Frontal cortex (tissue), 4 donors: ENCODE data around the gene TMC2. TPM values are rescaled to one million over a fixed set of nuclear protein-coding genes. Genes with fewer than 3 reads are reported as not detected.

Experiments used
- DNase-seq, 2 donors: peaks; one replicate each; pipeline ENCODE4 v3.0.0; 2012; ENCODE audit warnings: low spot score in 2 of 2
- FAIRE-seq: peaks from 2 replicates; lab custom pipeline; 2012; peaks lifted over from hg19 to GRCh38; lab: Jason Lieb, UNC
- total RNA-seq: library from RNA; depleted of rRNA; stranded (reverse); fragments of >200 nt; gene quantifications from one replicate; pipeline ENCODE4 v1.2.3, GENCODE V29; 2014
- donor health status: control.
- donor health status: control.
- donor health status: control.

The TMC2 gene
- total RNA-seq, 1 donor from 2014 or later, result 4.5 TPM

DNA sequence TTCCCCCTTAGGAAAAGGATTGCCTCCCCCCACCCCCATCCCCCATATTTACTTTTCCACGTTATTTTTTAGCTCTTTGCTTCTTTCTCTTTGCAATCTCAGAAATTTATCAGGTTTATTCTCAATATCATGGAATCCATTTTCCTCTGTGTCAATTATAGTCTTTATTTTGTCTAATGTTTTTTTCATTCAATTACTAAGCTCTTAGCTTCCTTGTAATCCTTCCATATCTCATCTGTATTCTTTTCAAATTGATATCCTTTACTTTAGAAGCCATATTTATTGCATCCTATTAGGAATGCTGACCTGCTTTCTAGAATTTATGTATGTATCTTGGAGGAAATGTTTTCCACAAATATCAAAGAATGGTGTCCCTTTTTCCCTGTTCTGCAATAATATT is 39.3 kb downstream of the TMC2 start:
- FAIRE-seq, result no peak
- no peak for DNase-seq

DNA sequence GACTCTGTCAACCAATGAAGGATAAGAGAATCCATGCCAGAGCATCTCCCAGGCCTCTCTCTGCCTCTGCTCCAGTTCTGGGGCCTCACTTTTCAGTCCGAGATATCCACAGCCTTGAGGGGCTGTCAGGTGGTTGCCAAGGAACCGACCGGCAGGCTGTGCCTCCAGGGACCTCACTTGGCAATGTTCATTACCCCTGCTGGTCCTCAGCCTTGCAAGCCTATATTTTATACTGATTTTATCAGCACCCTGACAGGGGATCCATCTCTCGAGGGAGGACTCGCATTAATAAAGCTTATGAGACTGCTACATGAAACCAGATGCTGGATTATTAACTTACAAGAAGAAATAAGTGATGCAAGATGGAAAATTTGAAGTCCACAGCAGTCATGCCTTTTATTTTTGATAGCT is 39.9 kb downstream of the TMC2 start:
- DNase-seq (no peak), FAIRE-seq (no peak)

DNA sequence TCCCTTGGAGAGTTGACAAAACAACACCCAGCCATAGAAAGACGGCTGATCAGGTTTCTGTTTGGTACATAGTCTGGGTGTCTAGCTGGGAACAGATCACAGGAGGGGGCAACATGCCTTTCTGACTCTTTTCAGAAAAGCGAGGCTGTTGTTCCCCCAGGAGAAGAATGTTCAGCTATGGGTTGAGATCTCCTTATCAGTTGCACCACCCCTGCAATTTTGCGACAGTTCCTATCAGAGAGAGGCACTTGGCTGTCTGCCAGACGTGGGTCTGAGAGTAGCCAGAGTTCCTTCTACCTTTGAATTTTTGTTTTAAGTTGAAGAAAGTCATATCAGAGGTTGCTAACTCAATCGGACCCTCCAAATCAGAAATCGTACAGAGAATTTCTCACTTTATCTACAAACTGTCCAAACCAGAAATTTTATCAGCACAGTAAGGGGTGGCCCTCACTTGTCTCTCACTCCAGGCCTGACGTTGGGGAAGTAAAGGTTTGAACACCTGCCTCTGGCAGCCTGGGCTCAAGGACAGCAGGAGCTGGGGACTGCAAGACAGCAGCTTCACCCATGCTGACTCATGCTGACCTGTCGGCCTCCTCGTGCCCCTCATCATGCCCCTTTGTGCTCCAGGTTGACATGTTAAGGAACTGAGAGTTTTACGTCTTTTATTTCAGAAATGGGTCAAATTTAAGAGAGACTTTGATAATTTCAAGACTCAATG is 42.3 kb downstream of the TMC2 start:
- FAIRE-seq (no peak), DNase-seq (no peak)

DNA sequence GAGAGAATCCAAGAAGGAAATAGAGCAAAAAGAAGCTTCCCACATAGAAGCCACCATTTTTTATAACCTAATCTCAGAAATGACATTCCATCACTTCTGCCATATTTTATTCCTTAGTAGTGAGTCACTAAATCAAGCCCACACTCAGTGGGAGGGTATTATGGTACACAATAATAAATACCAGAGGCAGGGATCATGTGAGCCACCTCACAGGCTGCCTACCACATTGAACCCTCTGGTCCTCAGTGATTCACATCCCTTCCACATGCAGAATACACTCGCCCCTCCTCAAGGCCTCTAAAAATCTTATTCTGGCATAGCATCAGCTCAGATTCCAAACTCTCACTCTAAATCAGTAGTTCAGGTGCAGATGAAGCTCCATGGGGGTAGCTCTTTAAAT is 49.4 kb downstream of the TMC2 start:
- FAIRE-seq (no peak), DNase-seq (no peak)

DNA sequence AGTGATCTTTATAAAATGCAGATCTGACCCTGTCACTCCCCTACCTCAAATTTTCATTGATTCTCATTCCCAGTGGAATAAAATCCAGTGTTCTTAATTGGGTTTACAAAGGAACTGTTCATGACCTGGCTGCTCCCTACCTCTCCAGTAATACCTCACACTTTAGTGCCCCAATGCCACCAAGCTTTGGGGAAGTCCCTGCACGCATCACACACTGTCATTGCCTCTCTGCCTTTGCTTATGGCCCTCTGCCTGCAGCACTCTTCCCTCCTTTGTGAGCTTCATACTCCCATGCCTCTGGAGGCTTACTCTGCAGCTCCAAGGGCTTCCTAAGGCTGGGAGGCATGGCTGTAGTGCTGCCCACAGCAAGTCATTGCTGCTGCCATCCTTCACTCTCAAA is 57.4 kb downstream of the TMC2 start:
- no peak for FAIRE-seq
- DNase-seq, result no peak

DNA sequence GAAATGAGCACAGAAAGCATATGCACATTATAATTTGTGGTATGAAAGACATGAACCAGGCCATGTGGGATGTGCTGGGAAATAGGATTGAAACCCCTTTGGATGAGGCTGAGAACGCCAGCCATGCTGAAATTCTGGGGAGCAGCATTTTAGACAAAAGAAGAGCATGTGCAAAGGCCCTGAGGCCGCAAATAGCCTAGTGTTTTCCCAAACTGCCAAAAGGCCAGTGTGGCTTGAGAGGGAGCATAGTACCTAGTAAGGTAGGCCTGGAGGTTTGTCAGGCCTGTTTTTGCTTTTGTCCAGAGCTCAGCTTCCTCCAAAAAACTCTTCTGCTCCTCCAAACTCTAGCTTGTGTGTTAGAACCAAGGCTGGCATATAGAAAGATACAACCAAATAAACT is 58.7 kb downstream of the TMC2 start:
- DNase-seq (no peak), FAIRE-seq (no peak)

DNA sequence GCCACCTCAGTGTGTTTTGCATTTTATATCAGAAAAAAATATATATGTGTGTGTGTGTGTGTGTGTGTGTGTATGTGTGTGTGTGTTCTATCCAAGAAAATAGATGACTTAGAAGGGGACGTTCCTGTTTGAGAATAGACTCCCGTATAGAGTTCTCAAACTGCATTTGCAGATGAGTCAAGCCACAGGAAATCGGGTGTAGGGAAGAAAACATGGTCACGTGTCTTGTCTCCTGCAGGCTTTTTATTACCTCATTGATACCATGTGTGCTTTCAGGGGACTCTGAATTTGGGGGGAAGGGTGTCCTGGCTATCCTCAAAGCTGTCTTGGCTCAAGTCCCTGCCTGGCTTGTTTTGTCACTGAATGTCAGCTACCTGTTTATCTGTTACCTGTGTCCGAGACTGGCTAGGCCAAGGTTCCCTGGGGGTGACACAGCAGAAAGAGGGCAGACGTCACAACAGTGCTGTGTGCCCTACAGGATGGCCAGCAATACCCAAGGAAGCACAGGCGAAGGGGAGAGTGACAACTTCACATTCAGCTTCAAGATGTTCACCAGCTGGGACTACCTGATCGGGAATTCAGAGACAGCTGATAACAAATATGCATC is 60.4 kb downstream of the TMC2 start:
- DNase-seq, result no peak
- FAIRE-seq, result no peak

DNA sequence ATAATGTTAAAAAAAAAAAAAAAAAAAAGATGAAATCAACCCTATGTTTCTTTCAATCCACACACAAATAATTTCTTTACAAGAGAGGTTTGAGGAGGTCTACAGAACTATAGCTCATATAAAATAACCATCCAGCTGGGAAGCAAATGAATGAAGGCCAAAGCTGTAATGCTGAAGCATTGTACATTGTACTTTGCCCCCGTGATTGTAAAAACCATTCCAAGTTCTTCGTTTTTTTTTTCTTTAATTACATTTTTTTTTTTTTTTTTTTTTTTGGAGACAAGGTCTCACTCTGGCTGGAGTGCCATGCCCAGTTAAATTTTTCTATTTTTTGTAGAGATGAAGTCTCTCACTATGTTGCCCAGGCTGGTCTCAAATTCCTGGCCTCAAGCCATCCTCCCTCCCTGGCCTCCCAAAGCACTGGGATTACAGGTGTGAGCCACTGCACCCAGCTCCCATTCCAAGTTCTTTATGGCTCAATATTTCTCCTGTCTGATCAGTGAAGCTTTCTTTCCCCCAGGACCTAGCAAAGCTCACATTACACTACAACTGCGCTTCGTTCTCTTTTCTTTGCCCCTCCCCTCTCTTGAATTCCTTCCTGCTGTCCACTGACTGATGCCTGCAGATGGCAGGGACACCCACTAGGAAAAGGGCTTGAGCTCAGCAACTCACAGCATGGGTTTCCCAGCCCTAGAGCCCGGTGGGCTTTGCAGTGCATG is 63.1 kb downstream of the TMC2 start:
- FAIRE-seq, result no peak
- DNase-seq, result no peak

DNA sequence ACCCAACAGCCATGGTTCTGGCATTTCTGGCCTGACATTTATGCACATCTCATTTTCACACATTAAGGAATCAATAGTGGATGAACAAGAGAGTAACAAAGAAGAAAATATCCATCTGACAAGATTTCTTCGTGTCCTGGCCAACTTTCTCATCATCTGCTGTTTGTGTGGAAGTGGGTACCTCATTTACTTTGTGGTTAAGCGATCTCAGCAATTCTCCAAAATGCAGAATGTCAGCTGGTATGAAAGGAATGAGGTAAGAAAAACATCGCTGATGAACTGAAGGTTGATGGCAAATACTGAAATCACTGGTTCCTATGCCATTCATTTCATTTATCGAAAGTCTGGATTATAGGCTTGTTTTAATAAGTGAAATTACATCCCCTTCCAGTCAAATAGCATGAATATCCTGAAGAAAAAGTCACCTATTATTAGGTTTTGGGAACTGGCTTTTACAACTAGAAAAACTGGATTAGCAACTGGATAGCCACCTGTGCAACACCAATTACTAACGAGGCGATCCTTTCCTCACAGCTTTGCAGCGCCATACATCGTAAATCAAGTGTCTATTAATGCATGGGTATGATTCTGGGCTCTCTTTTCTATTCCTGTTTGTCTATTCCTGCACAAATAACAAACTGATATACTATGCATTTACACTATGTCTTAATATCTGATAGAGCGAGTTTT is 65.8 kb downstream of the TMC2 start:
- DNase-seq, result no peak
- FAIRE-seq, result no peak

DNA sequence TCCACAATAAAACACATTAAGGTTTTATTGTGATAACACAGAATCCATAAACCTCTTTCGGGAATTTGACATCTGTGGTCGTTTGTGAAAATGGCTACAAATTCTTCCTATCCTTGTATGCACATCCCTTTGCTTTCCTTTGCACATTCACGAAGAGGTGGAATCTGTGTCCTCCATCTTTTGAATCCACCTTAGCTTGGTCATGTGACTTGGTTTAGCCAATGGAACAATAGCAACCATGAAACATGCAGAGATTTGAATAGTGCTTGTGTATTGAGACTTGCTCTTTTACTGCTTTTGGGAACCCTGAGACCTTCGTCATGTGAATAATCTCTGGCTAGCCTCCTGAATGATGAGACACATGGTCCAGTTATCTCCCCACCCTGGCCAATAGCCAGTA is 66.4 kb downstream of the TMC2 start:
- no peak for DNase-seq
- FAIRE-seq, result no peak

DNA sequence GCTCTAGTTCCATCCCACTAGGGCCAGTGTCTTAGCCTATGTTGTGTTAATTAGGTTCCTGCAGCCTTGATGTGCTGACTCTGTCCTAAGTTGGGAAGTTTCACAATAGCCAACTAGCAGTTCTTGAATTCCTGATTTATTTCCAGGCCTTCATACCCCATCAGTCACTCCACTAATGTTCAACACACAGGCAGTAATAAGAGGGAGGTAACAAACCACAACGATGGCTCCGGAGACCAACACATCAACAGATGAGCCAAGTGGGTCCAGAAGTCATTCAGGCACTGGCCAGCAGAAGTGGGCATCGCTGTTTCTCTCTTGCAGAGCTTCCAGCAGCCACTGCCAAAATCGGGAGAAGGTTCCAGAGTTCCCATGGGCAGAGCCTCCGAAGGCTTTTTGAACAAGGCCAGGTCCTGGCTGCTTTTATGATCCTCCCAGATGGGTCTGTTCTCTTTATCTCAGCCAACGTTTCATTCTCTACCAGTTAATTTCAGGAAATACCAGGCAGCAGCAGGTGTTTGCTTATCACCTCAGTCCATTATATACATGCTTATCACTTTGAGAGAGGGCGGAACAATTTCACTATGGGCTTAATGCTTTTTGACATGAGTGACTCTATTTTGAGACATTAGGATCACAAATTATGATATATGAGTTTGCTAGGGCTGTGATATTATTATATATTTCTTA is 67.6 kb downstream of the TMC2 start:
- DNase-seq (no peak), FAIRE-seq (no peak)

DNA sequence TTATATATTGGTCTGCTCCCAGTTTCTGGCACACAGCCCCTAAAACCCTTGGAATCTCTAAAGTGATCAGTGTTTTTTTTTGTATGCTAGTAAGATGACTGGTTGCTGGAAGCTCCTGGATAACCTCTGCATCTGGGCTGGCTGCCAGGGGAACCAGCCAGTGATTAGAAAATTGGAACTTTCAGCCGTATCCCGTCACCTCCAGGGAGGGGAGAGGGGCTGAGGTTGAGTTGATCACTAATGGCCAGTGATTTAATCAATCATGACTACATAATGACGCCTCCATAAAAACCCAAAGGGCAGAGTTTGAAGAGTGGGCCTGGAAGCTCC is 68.1 kb downstream of the TMC2 start:
- FAIRE-seq, result no peak
- no peak for DNase-seq

DNA sequence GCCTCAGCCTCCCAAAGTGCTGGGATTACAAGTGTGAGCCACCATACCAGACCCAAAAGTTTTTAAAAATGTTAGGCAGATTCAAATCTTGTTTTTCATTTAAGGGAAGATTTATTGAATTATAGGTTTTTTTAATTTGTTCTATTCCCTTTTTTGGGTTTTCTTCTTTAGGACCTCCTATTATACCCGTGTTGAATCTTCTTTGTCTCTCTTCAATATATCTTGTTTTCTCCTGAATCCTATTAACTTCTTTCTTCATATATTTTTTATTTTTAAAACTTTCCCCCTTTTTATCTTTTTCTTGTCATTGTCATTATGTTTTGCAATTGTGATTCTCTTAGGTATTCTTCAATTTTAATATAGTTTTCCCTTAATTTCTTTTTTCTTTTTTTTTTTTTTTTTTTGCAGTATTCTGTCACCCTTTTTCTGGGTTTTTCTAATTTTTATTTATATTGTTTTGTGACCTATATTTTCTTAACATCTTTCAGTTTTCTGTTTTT is 70.2 kb downstream of the TMC2 start:
- DNase-seq (no peak), FAIRE-seq (peak; percentile 74)

DNA sequence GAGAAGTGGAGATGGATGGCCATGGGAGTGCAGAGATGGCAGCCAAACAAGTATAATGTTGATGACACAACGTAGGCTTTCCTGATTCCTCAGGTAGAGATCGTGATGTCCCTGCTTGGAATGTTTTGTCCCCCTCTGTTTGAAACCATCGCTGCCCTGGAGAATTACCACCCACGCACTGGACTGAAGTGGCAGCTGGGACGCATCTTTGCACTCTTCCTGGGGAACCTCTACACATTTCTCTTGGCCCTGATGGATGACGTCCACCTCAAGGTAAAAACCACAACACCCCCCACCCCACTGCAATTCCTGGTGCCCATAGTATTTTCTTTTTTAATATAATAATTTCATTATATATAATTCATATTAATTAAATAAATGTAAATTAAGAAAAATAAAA is 74.0 kb downstream of the TMC2 start:
- no peak for DNase-seq
- FAIRE-seq, result no peak

DNA sequence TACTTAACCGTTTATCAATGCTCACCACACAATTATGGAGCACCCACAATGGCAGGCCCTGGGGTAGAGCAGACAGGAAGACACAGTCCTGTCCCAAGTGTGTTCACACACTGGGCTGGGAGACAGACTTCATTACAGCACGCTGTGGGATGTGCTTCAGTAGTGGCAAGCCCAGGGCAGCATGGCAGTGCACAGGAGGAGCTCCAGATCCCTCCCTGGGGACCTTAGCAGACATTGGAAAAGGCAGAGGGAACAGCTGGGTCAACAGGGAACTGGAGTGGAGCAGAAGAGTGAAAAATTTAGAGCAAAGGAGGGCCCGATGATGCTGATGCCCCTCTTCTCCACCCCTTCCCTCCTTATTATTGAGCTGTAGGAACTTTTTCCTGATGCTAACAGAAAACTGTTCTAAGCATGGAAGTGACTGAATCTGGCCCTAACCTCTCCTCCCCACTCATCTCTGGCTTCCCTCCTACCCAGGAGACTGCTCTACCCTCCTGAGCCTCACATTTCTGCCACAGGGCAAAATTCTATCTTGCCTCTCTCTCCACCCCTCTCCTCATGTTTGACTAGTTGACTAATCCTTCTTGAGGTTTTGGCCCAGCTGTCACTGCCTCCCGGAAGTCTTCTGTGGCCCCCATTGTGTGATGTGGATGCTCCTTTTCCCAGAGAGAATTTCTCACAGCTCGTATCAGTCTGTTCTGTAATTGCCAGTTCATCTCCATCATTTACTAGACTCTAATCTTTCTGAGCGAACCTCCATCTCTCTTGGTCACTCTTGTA is 74.8 kb downstream of the TMC2 start:
- no peak for FAIRE-seq

DNA sequence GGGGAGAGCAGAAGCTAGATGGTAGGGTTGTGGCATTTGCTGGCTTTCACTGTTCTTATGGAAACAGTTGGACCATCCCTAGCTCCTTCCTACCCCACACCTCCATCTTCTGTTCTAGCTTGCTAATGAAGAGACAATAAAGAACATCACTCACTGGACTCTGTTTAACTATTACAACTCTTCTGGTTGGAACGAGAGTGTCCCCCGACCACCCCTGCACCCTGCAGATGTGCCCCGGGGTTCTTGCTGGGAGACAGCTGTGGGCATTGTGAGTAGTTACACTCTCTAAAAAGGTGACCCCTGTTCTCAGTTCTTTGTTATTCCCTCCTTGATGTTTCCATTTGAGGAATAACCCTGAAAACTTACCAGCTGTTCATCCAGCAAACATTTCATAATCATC is 75.7 kb downstream of the TMC2 start:
- no peak for DNase-seq
- no peak for FAIRE-seq

More for the DNA sequence above, 74.8 kb downstream of the TMC2 start:
- DNase-seq, result no peak

DNA sequence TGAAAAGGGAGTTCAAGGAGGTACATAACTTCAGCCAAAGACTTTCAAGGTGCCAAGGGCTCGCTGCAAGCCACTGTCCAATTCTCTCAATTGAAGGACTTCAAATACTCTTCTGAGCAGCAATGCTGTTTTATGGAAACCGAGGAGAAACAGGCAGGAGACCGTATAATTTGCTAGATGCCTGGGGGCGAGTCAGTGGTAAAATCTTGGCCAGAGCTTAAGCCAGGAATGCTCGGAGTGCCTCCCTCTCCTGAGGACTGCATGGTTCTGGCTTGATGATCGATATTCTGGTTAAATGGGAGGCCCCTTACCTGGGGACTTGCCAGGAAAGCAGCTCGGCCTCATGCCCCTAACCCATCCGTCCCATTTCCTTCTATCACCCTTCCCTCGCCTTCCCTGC is 80.3 kb downstream of the TMC2 start:
- DNase-seq (no peak), FAIRE-seq (no peak)

DNA sequence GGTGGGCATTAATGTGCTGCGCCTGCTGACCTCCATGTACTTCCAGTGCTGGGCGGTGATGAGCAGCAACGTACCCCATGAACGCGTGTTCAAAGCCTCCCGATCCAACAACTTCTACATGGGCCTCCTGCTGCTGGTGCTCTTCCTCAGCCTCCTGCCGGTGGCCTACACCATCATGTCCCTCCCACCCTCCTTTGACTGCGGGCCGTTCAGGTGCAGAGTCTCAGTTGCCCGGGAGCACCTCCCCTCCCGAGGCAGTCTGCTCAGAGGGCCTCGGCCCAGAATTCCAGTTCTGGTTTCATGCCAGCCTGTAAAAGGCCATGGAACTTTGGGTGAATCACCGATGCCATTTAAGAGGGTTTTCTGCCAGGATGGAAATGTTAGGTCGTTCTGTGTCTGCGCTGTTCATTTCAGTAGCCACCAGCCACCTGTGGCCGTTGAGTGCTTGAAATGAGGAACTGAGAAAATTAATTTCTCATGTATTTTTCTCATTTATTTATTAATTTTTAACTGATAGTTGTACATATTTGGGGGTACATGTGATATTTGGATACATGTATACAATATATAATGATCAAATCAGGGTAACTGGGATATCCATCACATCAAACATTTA is 80.8 kb downstream of the TMC2 start:
- DNase-seq (no peak), FAIRE-seq (no peak)

DNA sequence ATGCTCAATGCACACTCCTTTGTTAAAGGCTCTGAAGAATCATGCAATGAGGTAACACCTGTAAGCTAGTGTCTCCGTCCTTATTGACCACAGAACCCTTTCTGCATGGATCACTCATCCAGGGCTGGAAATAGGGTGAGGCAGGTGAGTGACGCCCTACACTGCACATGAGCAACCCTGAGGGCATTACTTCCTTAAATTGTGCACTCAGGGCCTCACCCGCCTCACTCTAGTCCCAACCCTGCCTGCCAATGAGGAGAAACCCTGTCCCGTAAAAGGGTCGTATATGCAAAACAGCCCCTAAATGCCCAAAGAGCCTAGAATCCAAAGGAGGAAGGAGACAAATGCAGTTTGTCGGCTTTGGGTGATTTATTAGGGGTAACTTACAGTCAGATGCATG is 82.4 kb downstream of the TMC2 start:
- FAIRE-seq, result no peak
- DNase-seq, result no peak
